ENCODE results near the gene PCDHB2. TPM values are rescaled to one million over a fixed set of nuclear protein-coding genes. Genes with fewer than 3 reads are reported as not detected.
"Not testable (repeated sequence)": the region's sequence is repeated elsewhere in the genome, so short reads cannot be mapped to it uniquely, and the experiment has no call there.

Gene PCDHB2
- total RNA-seq, 1 experiment from 2014 or later, result 12.8 TPM

- H3K27me3 ChIP-seq (ENCODE audit: control insufficient read depth, insufficient read depth, low read length), result no peaks in the 10 kb centered on the region
- TF ChIP-seq CTCF (IDR thresholded peaks at IDR 0.05) (peak; percentile 79), TCF7L2 (IDR thresholded peaks at IDR 0.05; ENCODE audit: low read depth, low read length) (no peak)
- H3K9me3 ChIP-seq (ENCODE audit: control insufficient read depth, insufficient read depth, low read depth, low read length), result no peaks in the 10 kb centered on the region
- H3K4me1 ChIP-seq (ENCODE audit: control insufficient read depth, insufficient read depth, low read length), result 0 out of 2 replicates have a peak, but pooled peaks cover under 1% of the 10 kb centered on the region
- no peaks in the 10 kb centered on the region for H3K36me3 ChIP-seq (ENCODE audit: control insufficient read depth, insufficient read depth, low read length)
- BruUV-seq (replicated peaks), result no TSS peak
- H3K27ac ChIP-seq (ENCODE audit: low read length), result no peak within 1 kb of the TSS
- ChIA-PET CTCF (no interaction called here), POLR2A (no interaction called here)
- ATAC-seq (peak; percentile 83), DNase-seq (ENCODE audit: low read depth, low spot score) (no peak)
- intact Hi-C loops (cut with micrococcal nuclease; ENCODE audit: unreplicated experiment) (loop anchor here (2.0 kb wide), 1 partner anchor 54 kb away; no protein-coding TSS in a partner anchor), in situ Hi-C loops (cut with HindIII; ENCODE audit: low pct_unique_long_range_greater_than_20kb, low sequenced_read_pairs) (no loop called here)
- peak within 1 kb of the TSS; percentile 9 to 13; a peak in 2 of 4 replicates for H3K4me3 ChIP-seq (ENCODE audit: low read depth in 2 of 2, low read length in 2 of 2)
Measured at GRCh38 chr5:141100243-141100805, 5.9 kb downstream of the PCDHB2 start, which contains the start of gene PCDHB3. Gene PCDHB3 (plus strand): TSS chr5:141100473. CDS start chr5:141100650, 177 bp downstream.

- TF ChIP-seq TCF7L2 (IDR thresholded peaks at IDR 0.05; ENCODE audit: low read depth, low read length), result no peak
- no peak for TF ChIP-seq CTCF (IDR thresholded peaks at IDR 0.05)
- TF ChIP-seq SIN3A (IDR thresholded peaks at IDR 0.05; ENCODE audit: borderline replicate concordance, insufficient read depth, low read depth, low read length), result no peak
- no peak for TF ChIP-seq REST (IDR thresholded peaks at IDR 0.05; ENCODE audit: insufficient read depth in 1 of 2, low read depth in 2 of 2, low read length in 1 of 2)
- no peak for TF ChIP-seq POLR2AphosphoS5 (IDR thresholded peaks at IDR 0.05; ENCODE audit: low read depth, low read length)
Measured at GRCh38 chr5:141101059-141101458, 6.6 kb downstream of the PCDHB2 start.

GRCh38 chr5:141102070-141102469 lies 7.7 kb downstream of the PCDHB2 start:
- CTCF ChIA-PET; ATAC-seq; BruUV-seq (replicated peaks): not testable (repeated sequence)

More at GRCh38 chr5:141101059-141101458, 6.6 kb downstream of the PCDHB2 start:
- H3K27me3 ChIP-seq (ENCODE audit: control insufficient read depth, insufficient read depth, low read length), result no peaks in the 10 kb centered on the region
- no peak overlapping the region for H3K4me3 ChIP-seq (ENCODE audit: low read depth in 2 of 2, low read length in 2 of 2)
- DNase-seq (ENCODE audit: low read depth, low spot score) (no peak), ATAC-seq (no peak)
- no peak overlapping the region for H3K27ac ChIP-seq (ENCODE audit: low read length)
- intact Hi-C loops (cut with micrococcal nuclease; ENCODE audit: unreplicated experiment) (loop anchor here (2.0 kb wide), 1 partner anchor 54 kb away; no protein-coding TSS in a partner anchor), in situ Hi-C loops (cut with HindIII; ENCODE audit: low pct_unique_long_range_greater_than_20kb, low sequenced_read_pairs) (no loop called here)
- no peaks in the 10 kb centered on the region for H3K9me3 ChIP-seq (ENCODE audit: control insufficient read depth, insufficient read depth, low read depth, low read length)
- ChIA-PET CTCF (no interaction called here), POLR2A (no interaction called here)
- H3K4me1 ChIP-seq (ENCODE audit: control insufficient read depth, insufficient read depth, low read length), result no peaks in the 10 kb centered on the region
- no TSS peak for BruUV-seq (replicated peaks)
- no peaks in the 10 kb centered on the region for H3K36me3 ChIP-seq (ENCODE audit: control insufficient read depth, insufficient read depth, low read length)

GRCh38 chr5:141102471-141102870 lies 8.1 kb downstream of the PCDHB2 start:
- DNase-seq (ENCODE audit: low read depth, low spot score); intact Hi-C loops (cut with micrococcal nuclease; ENCODE audit: unreplicated experiment); BruUV-seq (replicated peaks); in situ Hi-C loops (cut with HindIII; ENCODE audit: low pct_unique_long_range_greater_than_20kb, low sequenced_read_pairs); H3K4me1 ChIP-seq (ENCODE audit: control insufficient read depth, insufficient read depth, low read length); H3K9me3 ChIP-seq (ENCODE audit: control insufficient read depth, insufficient read depth, low read depth, low read length); H3K27ac ChIP-seq (ENCODE audit: low read length); H3K4me3 ChIP-seq (ENCODE audit: low read depth in 2 of 2, low read length in 2 of 2); POLR2A ChIA-PET; H3K36me3 ChIP-seq (ENCODE audit: control insufficient read depth, insufficient read depth, low read length); H3K27me3 ChIP-seq (ENCODE audit: control insufficient read depth, insufficient read depth, low read length); CTCF ChIA-PET; ATAC-seq: not testable (repeated sequence)

More at GRCh38 chr5:141102070-141102469, 7.7 kb downstream of the PCDHB2 start:
- in situ Hi-C loops (cut with HindIII; ENCODE audit: low pct_unique_long_range_greater_than_20kb, low sequenced_read_pairs); H3K36me3 ChIP-seq (ENCODE audit: control insufficient read depth, insufficient read depth, low read length); H3K9me3 ChIP-seq (ENCODE audit: control insufficient read depth, insufficient read depth, low read depth, low read length); H3K4me3 ChIP-seq (ENCODE audit: low read depth in 2 of 2, low read length in 2 of 2); intact Hi-C loops (cut with micrococcal nuclease; ENCODE audit: unreplicated experiment); H3K4me1 ChIP-seq (ENCODE audit: control insufficient read depth, insufficient read depth, low read length); DNase-seq (ENCODE audit: low read depth, low spot score); H3K27me3 ChIP-seq (ENCODE audit: control insufficient read depth, insufficient read depth, low read length); POLR2A ChIA-PET; H3K27ac ChIP-seq (ENCODE audit: low read length): not testable (repeated sequence)
